HepG2 (cell line): ENCODE measurements around the gene NRSN2. TPM values are rescaled to one million over a fixed set of nuclear protein-coding genes. Genes with fewer than 3 reads are reported as not detected.

Source experiments
- BHLHE40 ChIP-seq: IDR thresholded peaks from 2 replicates; pipeline ENCODE4 v1.6.1; 2011; ENCODE audit warnings: low read length, improper control_type of control experiment
- CSRNP2 ChIP-seq: sonication (generic); formaldehyde crosslinking; conservative IDR thresholded peaks from 2 replicates; pipeline ENCODE4 v1.8.0; 2022; ENCODE audit warnings: low read depth, missing genetic modification reagents
- GABPB1 ChIP-seq: IDR thresholded peaks from 2 replicates; pipeline ENCODE4 v1.6.1; 2016; ENCODE audit warnings: mild to moderate bottlenecking, missing genetic modification reagents, moderate library complexity, missing compliant biosample characterization
- GLI4 ChIP-seq: sonication (generic); formaldehyde crosslinking; IDR thresholded peaks from 2 replicates; pipeline ENCODE4 v1.5.1; 2020; ENCODE audit warnings: missing genetic modification reagents, mild to moderate bottlenecking, moderate library complexity, borderline replicate concordance
- HDAC6 ChIP-seq: fragments of 200-600 bp; sonication (generic); IDR thresholded peaks from 2 replicates; pipeline ENCODE4 v1.7.0; 2017; ENCODE audit warnings: mild to moderate bottlenecking, antibody characterized with exemption, low read length, low read depth
- KDM2A ChIP-seq: sonication (generic); formaldehyde crosslinking; IDR thresholded peaks from 2 replicates; pipeline ENCODE4 v1.4.0; 2020; ENCODE audit warnings: low read depth, missing genetic modification reagents, borderline replicate concordance
- KIAA2018 ChIP-seq: sonication (generic); formaldehyde crosslinking; IDR thresholded peaks from 2 replicates; pipeline ENCODE4 v1.5.0; 2020; ENCODE audit warnings: mild to moderate bottlenecking, missing genetic modification reagents, borderline replicate concordance
- MBD4 ChIP-seq: IDR thresholded peaks from 2 replicates; pipeline ENCODE4 v1.6.1; 2012; ENCODE audit warnings: low read length, inconsistent platforms, borderline replicate concordance
- PAXIP1 ChIP-seq: sonication (generic); formaldehyde crosslinking; conservative IDR thresholded peaks from 2 replicates; pipeline ENCODE4 v1.4.0; 2020; ENCODE audit warnings: mild to moderate bottlenecking, missing genetic modification reagents, moderate library complexity
- PPARG ChIP-seq: conservative IDR thresholded peaks from 2 replicates; pipeline ENCODE4 v1.6.1; 2016; ENCODE audit warnings: missing biosample characterization, missing genetic modification reagents
- RCOR2 ChIP-seq: IDR thresholded peaks from 2 replicates; pipeline ENCODE4 v1.6.1; 2016; ENCODE audit warnings: missing biosample characterization, missing genetic modification reagents
- SP140L ChIP-seq: sonication (generic); formaldehyde crosslinking; IDR thresholded peaks from 2 replicates; pipeline ENCODE4 v1.4.0; 2020; ENCODE audit warnings: missing genetic modification reagents, borderline replicate concordance
- SRSF4 ChIP-seq: fragments of 200-400 bp; formaldehyde crosslinking; IDR thresholded peaks from one replicate; pipeline ENCODE4 v1.6.1; 2018; ENCODE audit warnings: mild to moderate bottlenecking, low read depth, low read length, moderate library complexity; ENCODE audit not compliant: poor library complexity, severe bottlenecking
- TGIF2 ChIP-seq: IDR thresholded peaks from 2 replicates; pipeline ENCODE4 v1.6.1; 2016; ENCODE audit warnings: control low read depth, missing compliant biosample characterization
- TMF1 ChIP-seq: sonication (generic); formaldehyde crosslinking; IDR thresholded peaks from 2 replicates; pipeline ENCODE4 v1.8.1; 2022; ENCODE audit warnings: low read depth, missing genetic modification reagents
- ZBTB1 ChIP-seq: sonication (generic); formaldehyde crosslinking; IDR thresholded peaks from 2 replicates; pipeline ENCODE4 v1.4.0; 2020; ENCODE audit warnings: missing genetic modification reagents, borderline replicate concordance
- ZBTB7A ChIP-seq: sonication (generic); formaldehyde crosslinking; IDR thresholded peaks from 2 replicates; pipeline ENCODE4 v1.8.0; 2022; ENCODE audit warnings: mild to moderate bottlenecking, missing genetic modification reagents
- polyA plus RNA-seq, 8 experiments: library from polyadenylated mRNA; depleted of rRNA in 3 of 8; stranded (reverse) in 7 of 8; unstranded in 1 of 8; fragments of >200 nt; fragmentation: Illumina TruSeq in 4 of 8; extraction: Trizol in 4 of 8; gene quantifications; 2 replicates each; pipeline versions ENCODE4 v1.2.1 to v1.2.3, GENCODE V29; 2011 to 2016; ENCODE audit warnings: low read depth in 4 of 8, missing spikeins in 1 of 8, mixed read lengths in 1 of 8; ENCODE audit not compliant: insufficient read depth in 1 of 8
- total RNA-seq, 5 experiments: library from RNA; depleted of rRNA; stranded (reverse); fragments of >200 nt; fragmentation: Illumina TruSeq; extraction: Trizol; gene quantifications; 2 replicates each; pipeline ENCODE4 v1.2.3, GENCODE V29; 2016; ENCODE audit warnings: low read depth in 1 of 5

Gene NRSN2
- total and polyA plus RNA-seq, 2 of the 13 experiments (the other 11 are each of a cell fraction or from before 2014, with no cell fraction given) = 32.3 to 49.4 TPM

GRCh38 chr20:402898-403581 is 56.1 kb downstream of the NRSN2 start (continued):
- TF ChIP-seq KIAA2018 (CRISPR knock-in tag) (no peak), GLI4 (no peak), TMF1 (CRISPR knock-in tag) (no peak), BHLHE40 (no peak), SP140L (CRISPR knock-in tag) (no peak), RCOR2 (CRISPR knock-in tag) (no peak), ZBTB7A (CRISPR knock-in tag) (no peak), SRSF4 (no peak), ZBTB1 (CRISPR knock-in tag) (no peak), PPARG (CRISPR knock-in tag) (no peak; the same call in 1 of the 2 replicates), KDM2A (CRISPR knock-in tag) (0 out of 2 replicates have a peak, but pooled peaks have one; percentile 28), HDAC6 (no peak), CSRNP2 (CRISPR knock-in tag) (no peak), TGIF2 (CRISPR knock-in tag) (no peak), PAXIP1 (no peak), GABPB1 (no peak), MBD4 (no peak)
